CD4-positive, alpha-beta T cell treated with Interleukin-15 for 4 hours (primary cell): ENCODE measurements around the gene CAMTA1.

Source experiments
- DNase-seq: peaks from one replicate; pipeline ENCODE4 v3.0.0-alpha.2; 2020; ENCODE audit warnings: low spot score

The CAMTA1 gene

GRCh38 chr1:7455796-7456721, 670.8 kb downstream of the CAMTA1 start:
- no peak for DNase-seq

GRCh38 chr1:7456722-7457082, 671.4 kb downstream of the CAMTA1 start:
- DNase-seq, result no peak

- no peak for DNase-seq
Measured at GRCh38 chr1:7457811-7458210, 672.6 kb downstream of the CAMTA1 start.

- DNase-seq, result no peak
Measured at GRCh38 chr1:7458946-7459345, 673.7 kb downstream of the CAMTA1 start.

- DNase-seq, result no peak
Measured at GRCh38 chr1:7459914-7460313, 674.7 kb downstream of the CAMTA1 start.

- DNase-seq, result no peak
Measured at GRCh38 chr1:7460807-7461206, 675.6 kb downstream of the CAMTA1 start.

GRCh38 chr1:7462617-7463016, 677.4 kb downstream of the CAMTA1 start:
- DNase-seq, result no peak

- no peak for DNase-seq
Measured at GRCh38 chr1:7463526-7463925, 678.3 kb downstream of the CAMTA1 start.

GRCh38 chr1:7464736-7465135, 679.5 kb downstream of the CAMTA1 start:
- no peak for DNase-seq

GRCh38 chr1:7467476-7468175, 682.4 kb downstream of the CAMTA1 start:
- no peak for DNase-seq

- DNase-seq, result no peak
Measured at GRCh38 chr1:7468248-7468647, 683.0 kb downstream of the CAMTA1 start.

- DNase-seq, result no peak
Measured at GRCh38 chr1:7469255-7469938, 684.1 kb downstream of the CAMTA1 start.

GRCh38 chr1:7470904-7471638, 685.8 kb downstream of the CAMTA1 start:
- no peak for DNase-seq

- DNase-seq, result no peak
Measured at GRCh38 chr1:7471836-7472235, 686.6 kb downstream of the CAMTA1 start.

- no peak for DNase-seq
Measured at GRCh38 chr1:7473223-7474142, 688.2 kb downstream of the CAMTA1 start.

- no peak for DNase-seq
Measured at GRCh38 chr1:7474143-7474490, 688.9 kb downstream of the CAMTA1 start.

- DNase-seq, result no peak
Measured at GRCh38 chr1:7474786-7475502, 689.7 kb downstream of the CAMTA1 start.

- DNase-seq, result no peak
Measured at GRCh38 chr1:7475691-7476090, 690.4 kb downstream of the CAMTA1 start.

- DNase-seq, result no peak
Measured at GRCh38 chr1:7476402-7476801, 691.1 kb downstream of the CAMTA1 start.

GRCh38 chr1:7476861-7477547, 691.8 kb downstream of the CAMTA1 start:
- DNase-seq, result no peak
